HG03196 (cell line): ENCODE measurements around the gene MATN4.

Source experiments
- ATAC-seq: cut with Tn5 transposase; IDR thresholded peaks from one replicate; pipeline ENCODE4 v1.9.1; 2021; ENCODE audit not compliant: unreplicated experiment

Gene MATN4

DNA sequence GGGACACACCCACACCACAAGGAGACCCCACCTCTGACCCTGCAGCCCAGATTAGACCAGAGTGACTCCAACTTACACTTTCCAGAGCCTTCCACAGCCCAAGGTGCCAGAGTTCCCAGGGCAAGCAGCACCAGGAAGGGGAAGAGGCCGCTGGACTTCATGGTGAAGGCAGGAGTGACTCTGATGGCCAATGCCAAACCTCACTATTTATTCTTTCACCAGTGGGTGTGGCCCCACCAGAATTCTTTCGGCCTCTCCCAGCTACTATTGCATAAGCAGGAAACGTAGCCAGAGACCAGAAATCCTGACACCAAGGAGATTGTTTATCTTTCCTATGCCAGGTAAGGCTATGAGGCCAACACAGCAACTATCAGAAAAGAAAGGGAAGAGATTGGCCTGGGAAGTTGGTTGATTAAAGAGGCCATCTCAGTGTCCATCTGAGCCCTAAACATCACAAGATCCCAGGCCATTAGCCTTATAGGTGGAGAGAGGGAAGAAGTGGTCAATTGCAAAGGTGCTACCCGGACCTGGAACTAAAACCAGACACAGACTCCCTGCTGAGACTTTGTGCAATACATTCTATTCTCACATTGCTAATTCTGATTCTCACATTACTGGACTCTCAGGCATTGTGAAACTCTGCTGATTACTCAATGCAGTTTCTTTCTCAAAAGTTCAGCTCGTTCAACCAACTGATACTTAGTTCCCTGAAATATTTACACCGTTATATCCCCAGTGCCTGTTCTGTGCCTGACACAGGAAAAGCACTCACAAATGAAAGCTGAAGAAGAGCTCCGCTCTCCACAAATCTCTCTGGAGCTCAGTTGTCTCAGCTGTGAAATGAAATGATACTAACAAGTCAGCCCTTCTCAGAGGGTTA, 53.5 kb downstream of the MATN4 start, which contains the start of gene SLPI:
Gene SLPI, minus strand, starts transcription at position 182 of the 880 bp plus-strand sequence. Its CDS starts 21 bp downstream, at position 161.
- no peak for ATAC-seq

GRCh38 chr20:45253261-45253660, 54.8 kb downstream of the MATN4 start:
- no peak for ATAC-seq

DNA sequence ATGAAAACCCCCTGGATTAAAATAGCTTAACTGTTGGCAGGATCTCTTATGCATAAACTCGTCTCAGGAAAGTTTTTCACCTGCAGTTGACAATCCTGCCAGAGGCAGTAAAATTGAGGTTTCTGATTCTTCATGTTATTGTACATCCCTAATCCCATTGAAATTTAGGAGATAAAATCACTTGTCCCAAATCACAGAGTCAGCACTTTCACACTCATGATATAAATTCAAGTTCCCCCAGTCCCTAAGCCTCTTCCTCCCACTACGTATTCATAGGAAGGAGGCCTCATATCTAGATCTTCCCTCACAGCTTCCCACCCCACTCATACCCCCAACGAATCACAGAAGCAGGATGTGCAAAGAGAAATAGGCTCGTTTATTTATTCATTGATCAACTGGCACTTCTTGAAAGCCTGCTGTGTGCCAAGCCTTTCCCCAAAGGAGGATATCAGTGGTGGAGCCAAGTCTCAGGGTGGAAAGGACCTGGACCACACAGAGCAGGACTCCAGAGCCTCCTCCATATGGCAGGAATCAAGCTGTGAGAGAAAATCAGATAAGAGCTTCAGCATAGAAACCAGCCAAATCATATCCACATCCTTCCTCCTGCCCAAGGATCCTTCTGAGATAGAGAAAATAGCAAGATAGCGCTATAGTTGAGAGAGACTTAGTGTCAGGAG, 56.1 kb downstream of the MATN4 start:
- ATAC-seq, result no peak

GRCh38 chr20:45248609-45249008, 59.5 kb downstream of the MATN4 start:
- ATAC-seq, result no peak

GRCh38 chr20:45247865-45248264, 60.2 kb downstream of the MATN4 start:
- no peak for ATAC-seq

DNA sequence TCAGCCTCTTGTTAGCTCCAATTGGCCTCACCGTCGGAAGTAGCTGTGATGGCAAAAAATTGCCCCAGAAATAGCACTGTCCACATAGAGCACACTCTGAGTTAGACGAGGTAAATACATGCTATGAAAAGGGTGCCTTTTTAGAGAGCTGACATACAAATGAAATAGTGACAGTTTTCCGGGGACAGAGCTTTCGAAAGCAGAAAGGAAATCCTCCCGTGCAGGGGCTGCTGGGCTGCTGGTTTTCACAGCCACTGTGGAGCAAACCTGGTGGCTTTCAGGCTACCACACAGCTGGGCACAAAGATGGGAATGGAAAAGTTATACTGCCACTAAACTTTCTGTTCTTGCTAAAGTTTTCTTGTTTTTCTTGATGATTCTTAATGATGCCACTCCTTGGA, 62.0 kb downstream of the MATN4 start:
- no peak for ATAC-seq
